ENCODE results near the gene NUTM1.
A peak's percentile ranks its signal among the peaks of the same experiment; 100 is the strongest.
"Not testable (repeated sequence)": the region's sequence is repeated elsewhere in the genome, so short reads cannot be mapped to it uniquely, and the experiment has no call there.

NUTM1 gene

GRCh38 chr15:34365836-34366235 is 22.7 kb downstream of the NUTM1 start:
- no peak for DNase-seq (ENCODE audit: low spot score)

GRCh38 chr15:34366271-34367065 is 23.4 kb downstream of the NUTM1 start:
- peak; percentile 86 for DNase-seq (ENCODE audit: low spot score)

GRCh38 chr15:34367101-34368081 is 24.3 kb downstream of the NUTM1 start, which contains the start of gene LPCAT4:
Gene LPCAT4 (minus strand): TSS chr15:34367196. CDS start chr15:34367100, 96 bp downstream.
- DNase-seq (ENCODE audit: low spot score), result peak; percentile 91

- no peak for DNase-seq (ENCODE audit: low spot score)
These were observed 27.0 kb downstream of the NUTM1 start for GRCh38 chr15:34370129-34370528.

- DNase-seq (ENCODE audit: low spot score), result peak; percentile 16
These were observed 27.5 kb downstream of the NUTM1 start for GRCh38 chr15:34370643-34371042.

GRCh38 chr15:34373951-34374350 is 30.8 kb downstream of the NUTM1 start:
- no peak for DNase-seq (ENCODE audit: low spot score)

GRCh38 chr15:34374816-34375215 is 31.7 kb downstream of the NUTM1 start:
- no peak for DNase-seq (ENCODE audit: low spot score)

- not testable (repeated sequence) for DNase-seq (ENCODE audit: low spot score)
These were observed 32.4 kb downstream of the NUTM1 start for GRCh38 chr15:34375541-34375940.

GRCh38 chr15:34376856-34377255 is 33.7 kb downstream of the NUTM1 start:
- no peak for DNase-seq (ENCODE audit: low spot score)

- not testable (repeated sequence) for DNase-seq (ENCODE audit: low spot score)
These were observed 37.4 kb downstream of the NUTM1 start for GRCh38 chr15:34380491-34380890.

GRCh38 chr15:34381829-34382521 is 38.9 kb downstream of the NUTM1 start:
- not testable (repeated sequence) for DNase-seq (ENCODE audit: low spot score)

GRCh38 chr15:34389594-34390086 is 46.5 kb downstream of the NUTM1 start:
- not testable (repeated sequence) for DNase-seq (ENCODE audit: low spot score)

GRCh38 chr15:34392981-34393380 is 49.9 kb downstream of the NUTM1 start:
- not testable (repeated sequence) for DNase-seq (ENCODE audit: low spot score)

GRCh38 chr15:34397637-34398259 is 54.6 kb downstream of the NUTM1 start:
- not testable (repeated sequence) for DNase-seq (ENCODE audit: low spot score)

- DNase-seq (ENCODE audit: low spot score), result not testable (repeated sequence)
These were observed 60.1 kb downstream of the NUTM1 start for GRCh38 chr15:34403160-34403598.

- not testable (repeated sequence) for DNase-seq (ENCODE audit: low spot score)
These were observed 60.8 kb downstream of the NUTM1 start for GRCh38 chr15:34403899-34404298.

All from kidney tubule cell (primary cell).